Measurements from ENCODE around the gene RNASE4.
"Not testable (repeated sequence)": the region's sequence is repeated elsewhere in the genome, so short reads cannot be mapped to it uniquely, and the experiment has no call there.

The RNASE4 gene

GRCh38 chr14:20658246-20658645, 26.1 kb upstream of the RNASE4 start:
- Histone ChIP-seq H3K4me1 (ENCODE audit: control insufficient read depth, insufficient read depth, low read length, poor library complexity, severe bottlenecking) (no peaks in the 10 kb centered on the region), H3K4me3 (ENCODE audit: extremely low read depth, insufficient read depth, low read length, poor library complexity, severe bottlenecking) (no peak overlapping the region), H3K36me3 (ENCODE audit: control insufficient read depth, insufficient read depth, low read length) (no peaks in the 10 kb centered on the region), H3K9me3 (ENCODE audit: control insufficient read depth, low read length) (no peaks in the 10 kb centered on the region), H3K27ac (ENCODE audit: low read depth, low read length, severe bottlenecking) (no peak overlapping the region)
- 95 to 97% methylated on average over 2 to 3 of the region's 3 CpGs for WGBS, 2 experiments (ENCODE audit: insufficient coverage in 2 of 2)

- Histone ChIP-seq H3K36me3 (ENCODE audit: control insufficient read depth, insufficient read depth, low read length) (no peaks in the 10 kb centered on the region), H3K27ac (ENCODE audit: low read depth, low read length, severe bottlenecking) (no peak overlapping the region), H3K4me1 (ENCODE audit: control insufficient read depth, insufficient read depth, low read length, poor library complexity, severe bottlenecking) (no peaks in the 10 kb centered on the region), H3K9me3 (ENCODE audit: control insufficient read depth, low read length) (no peaks in the 10 kb centered on the region), H3K4me3 (ENCODE audit: extremely low read depth, insufficient read depth, low read length, poor library complexity, severe bottlenecking) (no peak overlapping the region)
- WGBS, 2 experiments (ENCODE audit: insufficient coverage in 2 of 2) = 80 to 82% methylated on average over 5 of the region's 6 CpGs
Observed at GRCh38 chr14:20659336-20659735, 25.0 kb upstream of the RNASE4 start.

DNA sequence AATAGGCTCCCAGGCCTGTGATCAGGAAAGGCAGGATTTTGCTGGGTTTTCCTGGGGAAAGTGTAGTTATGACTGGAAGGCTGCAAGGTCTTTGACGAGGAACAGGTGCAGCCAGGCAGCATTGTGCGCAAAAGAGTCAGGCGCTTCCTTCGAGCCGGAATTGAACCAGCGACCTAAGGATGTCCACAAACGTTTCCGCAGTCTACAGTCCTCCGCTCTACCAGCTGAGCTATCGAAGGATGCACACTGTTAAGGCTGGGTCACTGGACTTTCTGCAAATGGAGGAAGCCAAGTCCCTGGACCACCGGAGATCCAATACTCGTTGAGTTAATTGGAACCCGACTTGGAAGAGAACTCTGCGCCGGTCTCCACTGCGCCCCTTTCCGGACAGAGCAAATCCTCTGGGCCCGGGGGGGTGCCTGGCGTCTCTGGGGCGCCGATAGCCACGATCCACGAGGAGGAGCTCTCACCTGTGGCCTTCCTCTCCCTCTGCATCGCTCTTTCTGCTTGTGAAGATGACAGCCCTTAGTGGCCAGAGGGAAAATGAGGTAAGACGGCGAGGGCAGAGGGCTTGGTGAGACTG, 24.5 kb upstream of the RNASE4 start:
- H3K4me1 ChIP-seq (ENCODE audit: control insufficient read depth, insufficient read depth, low read length, poor library complexity, severe bottlenecking) = no peaks in the 10 kb centered on the region
- H3K27ac ChIP-seq (ENCODE audit: low read depth, low read length, severe bottlenecking) = no peak overlapping the region
- WGBS, 2 experiments (ENCODE audit: insufficient coverage in 2 of 2) = 83 to 91% methylated on average over 22 to 25 of the region's 26 CpGs
- H3K36me3 ChIP-seq (ENCODE audit: control insufficient read depth, insufficient read depth, low read length) = no peaks in the 10 kb centered on the region
- H3K4me3 ChIP-seq (ENCODE audit: extremely low read depth, insufficient read depth, low read length, poor library complexity, severe bottlenecking) = no peak overlapping the region
- no peaks in the 10 kb centered on the region for H3K9me3 ChIP-seq (ENCODE audit: control insufficient read depth, low read length)

GRCh38 chr14:20661197-20661596, 23.2 kb upstream of the RNASE4 start:
- Histone ChIP-seq H3K9me3 (ENCODE audit: control insufficient read depth, low read length) (no peaks in the 10 kb centered on the region), H3K36me3 (ENCODE audit: control insufficient read depth, insufficient read depth, low read length) (no peaks in the 10 kb centered on the region), H3K27ac (ENCODE audit: low read depth, low read length, severe bottlenecking) (no peak overlapping the region), H3K4me1 (ENCODE audit: control insufficient read depth, insufficient read depth, low read length, poor library complexity, severe bottlenecking) (no peaks in the 10 kb centered on the region), H3K4me3 (ENCODE audit: extremely low read depth, insufficient read depth, low read length, poor library complexity, severe bottlenecking) (no peak overlapping the region)
- WGBS, 2 experiments (ENCODE audit: insufficient coverage in 2 of 2) = 71 to 91% methylated on average over 1 of the region's 2 CpGs

DNA sequence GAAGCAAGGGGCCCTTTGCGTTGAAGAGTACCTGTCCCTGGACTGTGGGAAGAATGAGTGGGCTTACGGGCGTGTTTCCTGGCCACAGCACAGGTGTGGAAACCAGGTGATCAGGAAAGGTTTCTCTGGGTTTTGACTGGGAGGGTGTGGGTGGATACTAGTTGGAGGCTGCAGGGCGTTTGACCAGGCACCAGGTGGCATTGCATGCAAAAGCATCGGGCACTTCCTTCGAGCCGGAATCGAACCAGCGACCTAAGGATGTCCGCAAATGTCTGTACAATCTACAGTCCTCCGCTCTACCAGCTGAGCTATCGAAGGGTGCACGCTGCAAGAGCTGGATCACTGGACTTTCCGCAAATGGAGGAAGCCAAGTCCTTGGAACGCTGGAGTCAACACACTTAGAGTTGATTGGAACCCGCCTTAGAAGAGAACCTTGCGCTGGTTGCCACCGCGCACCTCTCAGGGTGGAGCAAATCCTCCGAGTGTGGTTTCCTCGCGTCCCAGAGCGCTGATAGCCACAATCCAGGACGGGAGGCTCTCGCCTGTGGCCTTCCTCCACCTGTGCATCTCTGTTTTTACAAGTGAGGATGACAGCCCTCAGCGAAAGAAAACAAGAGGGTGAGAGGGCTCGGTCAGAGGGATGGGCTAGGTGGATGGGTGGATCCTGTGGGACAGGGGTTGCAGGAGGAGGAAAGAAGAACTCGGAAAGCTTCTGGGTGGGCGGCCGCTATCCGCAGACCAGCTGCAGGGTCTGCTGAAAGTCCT, 21.2 kb upstream of the RNASE4 start:
- Histone ChIP-seq H3K4me1 (ENCODE audit: control insufficient read depth, insufficient read depth, low read length, poor library complexity, severe bottlenecking) (no peaks in the 10 kb centered on the region), H3K9me3 (ENCODE audit: control insufficient read depth, low read length) (no peaks in the 10 kb centered on the region), H3K27ac (ENCODE audit: low read depth, low read length, severe bottlenecking) (no peak overlapping the region), H3K36me3 (ENCODE audit: control insufficient read depth, insufficient read depth, low read length) (no peaks in the 10 kb centered on the region), H3K4me3 (ENCODE audit: extremely low read depth, insufficient read depth, low read length, poor library complexity, severe bottlenecking) (peak overlapping the region; percentile 43)
- 0 to 2% methylated on average over 24 to 30 of the region's 31 CpGs for WGBS, 2 experiments (ENCODE audit: insufficient coverage in 2 of 2)

DNA sequence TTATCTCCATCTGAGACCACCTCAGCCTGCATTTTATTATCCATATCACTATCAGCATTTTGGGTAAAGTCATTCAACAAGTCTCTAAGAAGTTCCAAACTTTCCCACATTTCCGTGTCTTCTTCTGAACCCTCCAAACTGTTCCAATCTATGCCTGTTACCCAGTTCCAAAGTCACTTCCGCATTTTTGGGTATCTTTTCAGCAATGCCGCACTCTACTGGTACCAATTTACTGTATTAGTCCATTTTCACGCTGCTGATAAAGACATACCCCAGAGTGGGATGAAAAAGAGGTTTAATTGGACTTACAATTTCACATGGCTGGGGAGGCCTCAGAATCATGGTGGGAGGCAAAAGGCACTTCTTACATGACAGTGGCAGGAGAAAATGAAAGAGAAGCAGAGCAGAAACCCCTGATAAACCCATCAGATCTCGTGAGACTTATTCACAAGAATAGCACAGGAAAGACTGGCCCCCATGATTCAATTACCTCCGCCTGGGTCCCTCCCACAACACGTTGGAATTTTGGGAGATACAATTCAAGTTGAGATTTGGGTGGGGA, 17.9 kb upstream of the RNASE4 start:
- not testable (repeated sequence) for H3K4me1 ChIP-seq (ENCODE audit: control insufficient read depth, insufficient read depth, low read length, poor library complexity, severe bottlenecking); H3K4me3 ChIP-seq (ENCODE audit: extremely low read depth, insufficient read depth, low read length, poor library complexity, severe bottlenecking); H3K9me3 ChIP-seq (ENCODE audit: control insufficient read depth, low read length); H3K27ac ChIP-seq (ENCODE audit: low read depth, low read length, severe bottlenecking); H3K36me3 ChIP-seq (ENCODE audit: control insufficient read depth, insufficient read depth, low read length)
- 88 to 96% methylated on average over 4 to 5 of the region's 7 CpGs for WGBS, 2 experiments (ENCODE audit: insufficient coverage in 2 of 2)

DNA sequence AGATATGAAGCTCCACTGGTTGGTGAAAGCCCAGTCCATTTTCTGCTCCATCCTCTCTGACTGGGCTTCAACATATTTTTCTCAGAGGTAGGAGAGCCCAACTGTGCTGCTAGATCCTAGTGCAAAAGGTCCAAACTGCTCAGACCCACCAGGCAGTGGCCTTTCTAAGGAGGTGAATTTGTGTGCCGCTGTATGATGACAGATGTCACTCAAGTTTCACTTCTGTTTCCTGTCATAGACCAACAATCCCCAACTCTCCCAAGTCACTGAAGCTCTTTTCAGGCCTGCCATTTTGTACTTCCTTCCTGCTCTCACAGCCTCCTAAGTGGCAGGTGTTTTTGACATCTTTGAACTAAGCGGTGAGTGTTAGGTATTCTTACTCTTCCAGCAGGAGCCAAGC, 16.4 kb upstream of the RNASE4 start:
- no peaks in the 10 kb centered on the region for H3K4me1 ChIP-seq (ENCODE audit: control insufficient read depth, insufficient read depth, low read length, poor library complexity, severe bottlenecking)
- 91% methylated on average over 1 of the region's 2 CpGs; no CpG with 5 or more reads in 1 of the 2 experiments for WGBS, 2 experiments (ENCODE audit: insufficient coverage in 2 of 2)
- H3K9me3 ChIP-seq (ENCODE audit: control insufficient read depth, low read length) = no peaks in the 10 kb centered on the region
- H3K27ac ChIP-seq (ENCODE audit: low read depth, low read length, severe bottlenecking) = no peak overlapping the region
- no peaks in the 10 kb centered on the region for H3K36me3 ChIP-seq (ENCODE audit: control insufficient read depth, insufficient read depth, low read length)
- H3K4me3 ChIP-seq (ENCODE audit: extremely low read depth, insufficient read depth, low read length, poor library complexity, severe bottlenecking) = no peak overlapping the region

DNA sequence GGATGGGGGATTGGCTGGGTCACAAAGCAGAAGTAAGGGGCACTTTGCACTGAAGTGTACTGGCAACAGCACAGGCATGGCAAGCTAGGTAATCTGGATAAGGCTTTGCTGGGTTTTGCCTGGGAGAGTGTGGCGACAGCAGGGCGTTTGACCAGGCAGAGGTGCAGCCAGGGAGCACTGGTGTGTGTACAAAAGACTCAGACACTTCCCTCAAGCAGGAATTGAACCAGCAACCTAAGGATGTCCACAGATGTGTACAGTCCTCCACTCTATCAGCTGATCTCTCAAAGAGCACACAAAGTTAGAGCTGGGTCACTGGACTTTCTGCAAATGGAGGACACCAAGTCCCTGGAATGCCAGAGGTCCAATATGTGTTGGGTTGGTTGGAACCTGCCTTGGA, 15.4 kb upstream of the RNASE4 start:
- Histone ChIP-seq H3K9me3 (ENCODE audit: control insufficient read depth, low read length) (no peaks in the 10 kb centered on the region), H3K4me1 (ENCODE audit: control insufficient read depth, insufficient read depth, low read length, poor library complexity, severe bottlenecking) (no peaks in the 10 kb centered on the region), H3K4me3 (ENCODE audit: extremely low read depth, insufficient read depth, low read length, poor library complexity, severe bottlenecking) (no peak overlapping the region), H3K27ac (ENCODE audit: low read depth, low read length, severe bottlenecking) (no peak overlapping the region), H3K36me3 (ENCODE audit: control insufficient read depth, insufficient read depth, low read length) (no peaks in the 10 kb centered on the region)
- WGBS, 2 experiments (ENCODE audit: insufficient coverage in 2 of 2) = 83 to 86% methylated on average over 1 to 2 of the region's 2 CpGs

- H3K36me3 ChIP-seq (ENCODE audit: control insufficient read depth, insufficient read depth, low read length) = no peaks in the 10 kb centered on the region
- H3K4me1 ChIP-seq (ENCODE audit: control insufficient read depth, insufficient read depth, low read length, poor library complexity, severe bottlenecking) = no peaks in the 10 kb centered on the region
- H3K9me3 ChIP-seq (ENCODE audit: control insufficient read depth, low read length) = no peaks in the 10 kb centered on the region
- WGBS, 2 experiments (ENCODE audit: insufficient coverage in 2 of 2) = 87 to 95% methylated on average over 4 of the region's 4 CpGs
- peak overlapping the region; percentile 49 for H3K27ac ChIP-seq (ENCODE audit: low read depth, low read length, severe bottlenecking)
- no peak overlapping the region for H3K4me3 ChIP-seq (ENCODE audit: extremely low read depth, insufficient read depth, low read length, poor library complexity, severe bottlenecking)
Observed at GRCh38 chr14:20671597-20672283, 12.6 kb upstream of the RNASE4 start.

GRCh38 chr14:20675669-20676068, 8.7 kb upstream of the RNASE4 start:
- 85 to 100% methylated on average over 1 to 2 of the region's 2 CpGs for WGBS, 2 experiments (ENCODE audit: insufficient coverage in 2 of 2)
- peaks cover 1% of the 10 kb centered on the region for H3K4me1 ChIP-seq (ENCODE audit: control insufficient read depth, insufficient read depth, low read length, poor library complexity, severe bottlenecking)
- no peaks in the 10 kb centered on the region for H3K36me3 ChIP-seq (ENCODE audit: control insufficient read depth, insufficient read depth, low read length)
- H3K4me3 ChIP-seq (ENCODE audit: extremely low read depth, insufficient read depth, low read length, poor library complexity, severe bottlenecking) = no peak overlapping the region
- H3K9me3 ChIP-seq (ENCODE audit: control insufficient read depth, low read length) = no peaks in the 10 kb centered on the region
- no peak overlapping the region for H3K27ac ChIP-seq (ENCODE audit: low read depth, low read length, severe bottlenecking)
